ENCODE results near the gene HTR4.

GRCh38 chr5:148684528-148684927 lies 30.2 kb upstream of the HTR4 start:
- TF ChIP-seq EZH2 (optimal IDR thresholded peaks at IDR 0.05; ENCODE audit: low read depth, low read length) = no peak
- TF ChIP-seq, protein P1, sequence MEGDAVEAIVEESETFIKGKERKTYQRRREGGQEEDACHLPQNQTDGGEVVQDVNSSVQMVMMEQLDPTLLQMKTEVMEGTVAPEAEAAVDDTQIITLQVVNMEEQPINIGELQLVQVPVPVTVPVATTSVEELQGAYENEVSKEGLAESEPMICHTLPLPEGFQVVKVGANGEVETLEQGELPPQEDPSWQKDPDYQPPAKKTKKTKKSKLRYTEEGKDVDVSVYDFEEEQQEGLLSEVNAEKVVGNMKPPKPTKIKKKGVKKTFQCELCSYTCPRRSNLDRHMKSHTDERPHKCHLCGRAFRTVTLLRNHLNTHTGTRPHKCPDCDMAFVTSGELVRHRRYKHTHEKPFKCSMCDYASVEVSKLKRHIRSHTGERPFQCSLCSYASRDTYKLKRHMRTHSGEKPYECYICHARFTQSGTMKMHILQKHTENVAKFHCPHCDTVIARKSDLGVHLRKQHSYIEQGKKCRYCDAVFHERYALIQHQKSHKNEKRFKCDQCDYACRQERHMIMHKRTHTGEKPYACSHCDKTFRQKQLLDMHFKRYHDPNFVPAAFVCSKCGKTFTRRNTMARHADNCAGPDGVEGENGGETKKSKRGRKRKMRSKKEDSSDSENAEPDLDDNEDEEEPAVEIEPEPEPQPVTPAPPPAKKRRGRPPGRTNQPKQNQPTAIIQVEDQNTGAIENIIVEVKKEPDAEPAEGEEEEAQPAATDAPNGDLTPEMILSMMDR (IDR thresholded peaks at IDR 0.05; ENCODE audit: low read length) = no peak
- no peak for TF ChIP-seq EZH2phosphoT487 (IDR thresholded peaks at IDR 0.05; ENCODE audit: low read length)
